Endothelial cell of umbilical vein (primary cell): ENCODE measurements around the gene NUTF2.

ENCODE experiments used
- CTCF ChIP-seq, 2 donors: IDR thresholded peaks; 1 replicate in 1 of 2; 2 replicates in 1 of 2; pipeline ENCODE4 v1.5.1; 2011; ENCODE audit warnings: low read length in 2 of 2, mild to moderate bottlenecking in 2 of 2, moderate library complexity in 2 of 2, control low read depth in 1 of 2, inconsistent platforms in 1 of 2, low read depth in 1 of 2; ENCODE audit not compliant: insufficient read depth in 1 of 2; ENCODE audit errors: extremely low read depth in 1 of 2
- FOS ChIP-seq: IDR thresholded peaks from 2 replicates; pipeline ENCODE4 v1.6.1; 2011; ENCODE audit warnings: mild to moderate bottlenecking, low read length, moderate library complexity, borderline replicate concordance; ENCODE audit not compliant: insufficient read depth
- POLR2A ChIP-seq: IDR thresholded peaks from 2 replicates; pipeline ENCODE4 v1.6.1; 2012; ENCODE audit warnings: low read depth, mild to moderate bottlenecking, control low read depth, low read length

- TF ChIP-seq POLR2A (peak; percentile 91), CTCF (IDR thresholded peaks at IDR 0.05; ENCODE audit: extremely low read depth in 1 of 2, insufficient read depth in 1 of 2, low read depth in 1 of 2, low read length in 2 of 2) (no peak), FOS (no peak)
Measured at GRCh38 chr16:67872631-67873434, 26.1 kb downstream of the NUTF2 start, which contains the start of gene EDC4.
